ENCODE measurements around the gene MCF2L.

MCF2L gene

DNA sequence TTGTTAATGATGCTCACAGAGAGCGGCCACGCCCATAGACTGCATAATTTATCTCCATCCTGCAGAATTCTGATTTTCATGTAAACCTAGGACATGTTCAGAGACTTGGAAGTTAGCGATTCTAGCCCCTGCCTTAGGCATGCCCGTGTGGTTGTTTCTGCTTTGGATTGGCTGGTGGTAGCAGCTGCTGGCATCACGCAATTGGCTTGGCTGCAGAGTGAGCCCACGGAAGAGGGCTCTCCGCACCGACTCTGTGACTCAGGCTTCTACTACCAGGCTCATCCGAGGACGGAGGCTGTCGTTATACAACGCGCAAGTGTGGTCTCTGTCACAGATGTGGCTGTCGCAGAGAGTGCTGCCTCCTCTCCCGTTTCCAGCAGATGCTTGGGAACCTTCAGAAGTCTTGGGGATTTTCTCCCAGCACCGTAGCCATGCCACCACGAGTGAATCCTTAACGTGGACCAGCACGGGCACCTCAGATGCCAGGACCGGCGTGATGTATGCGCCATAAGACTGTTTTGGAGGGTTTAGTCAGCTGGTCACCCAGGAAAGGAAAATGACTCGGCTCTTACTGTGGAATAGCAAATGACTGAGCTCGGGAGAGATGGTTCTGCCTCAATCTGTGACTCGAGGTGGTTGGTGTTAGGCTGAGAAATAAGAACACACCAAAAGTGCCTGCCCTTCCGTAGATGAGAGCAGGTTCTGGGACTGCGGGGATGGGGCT, 75.5 kb downstream of the MCF2L start:
- Histone ChIP-seq H3K27ac (ENCODE audit: low read depth, low read length) (no peak overlapping the region), H3K27me3 (ENCODE audit: control insufficient read depth, insufficient read depth, low read length) (no peaks in the 10 kb centered on the region), H3K4me3 (ENCODE audit: low read length) (no peak overlapping the region), H3K9ac (ENCODE audit: low read length) (no peak overlapping the region), H3K4me1 (ENCODE audit: control insufficient read depth, insufficient read depth, low read length) (peaks cover 3% of the 10 kb centered on the region), H3K36me3 (ENCODE audit: control insufficient read depth, insufficient read depth, low read length) (no peaks in the 10 kb centered on the region)

DNA sequence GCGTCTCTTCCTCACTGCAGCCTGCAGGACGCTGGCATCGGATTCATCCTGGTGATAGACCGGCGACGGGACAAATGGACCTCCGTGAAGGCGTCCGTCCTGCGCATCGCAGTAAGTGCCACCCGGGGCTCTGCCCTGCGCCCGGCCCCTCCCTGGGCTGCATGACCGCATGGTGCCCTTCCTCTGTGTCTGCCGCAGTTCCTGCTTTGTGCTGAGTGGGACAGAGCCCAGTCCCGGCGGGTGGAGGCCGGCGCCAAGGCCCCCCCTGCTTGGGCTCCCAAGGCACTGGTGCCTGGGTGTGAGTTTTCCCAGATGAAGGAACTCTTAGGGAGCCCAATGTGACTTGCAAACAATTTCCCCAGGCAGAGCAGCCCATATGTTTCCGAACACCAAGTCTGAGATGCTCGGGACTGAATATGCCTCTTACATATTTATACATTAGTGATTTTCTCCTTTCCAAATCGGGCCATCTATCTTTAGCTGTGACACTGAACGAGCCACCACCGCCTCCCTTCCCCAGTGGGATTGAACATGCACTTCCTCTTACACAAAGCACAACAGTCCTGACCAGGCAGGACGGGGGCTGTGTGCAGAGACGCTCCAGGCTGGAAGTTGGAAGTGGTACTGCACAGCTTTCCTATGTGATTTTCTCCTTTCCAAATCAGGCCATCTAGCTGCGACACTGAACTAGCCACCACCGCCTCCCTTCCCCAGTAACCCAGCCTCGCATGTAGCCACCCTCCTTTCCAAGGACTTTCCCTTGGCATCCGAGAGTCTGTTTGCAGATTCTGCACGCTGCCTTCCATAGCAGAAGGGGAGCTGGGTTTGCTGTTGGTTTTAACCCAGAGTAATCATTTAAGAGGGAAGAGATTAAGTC, 76.5 kb downstream of the MCF2L start:
- no peaks in the 10 kb centered on the region for H3K27me3 ChIP-seq (ENCODE audit: control insufficient read depth, insufficient read depth, low read length)
- no peak overlapping the region for H3K27ac ChIP-seq (ENCODE audit: low read depth, low read length)
- no peak overlapping the region for H3K4me3 ChIP-seq (ENCODE audit: low read length)
- H3K9ac ChIP-seq (ENCODE audit: low read length) = no peak overlapping the region
- peaks cover 4% of the 10 kb centered on the region for H3K4me1 ChIP-seq (ENCODE audit: control insufficient read depth, insufficient read depth, low read length)
- H3K36me3 ChIP-seq (ENCODE audit: control insufficient read depth, insufficient read depth, low read length) = no peaks in the 10 kb centered on the region

DNA sequence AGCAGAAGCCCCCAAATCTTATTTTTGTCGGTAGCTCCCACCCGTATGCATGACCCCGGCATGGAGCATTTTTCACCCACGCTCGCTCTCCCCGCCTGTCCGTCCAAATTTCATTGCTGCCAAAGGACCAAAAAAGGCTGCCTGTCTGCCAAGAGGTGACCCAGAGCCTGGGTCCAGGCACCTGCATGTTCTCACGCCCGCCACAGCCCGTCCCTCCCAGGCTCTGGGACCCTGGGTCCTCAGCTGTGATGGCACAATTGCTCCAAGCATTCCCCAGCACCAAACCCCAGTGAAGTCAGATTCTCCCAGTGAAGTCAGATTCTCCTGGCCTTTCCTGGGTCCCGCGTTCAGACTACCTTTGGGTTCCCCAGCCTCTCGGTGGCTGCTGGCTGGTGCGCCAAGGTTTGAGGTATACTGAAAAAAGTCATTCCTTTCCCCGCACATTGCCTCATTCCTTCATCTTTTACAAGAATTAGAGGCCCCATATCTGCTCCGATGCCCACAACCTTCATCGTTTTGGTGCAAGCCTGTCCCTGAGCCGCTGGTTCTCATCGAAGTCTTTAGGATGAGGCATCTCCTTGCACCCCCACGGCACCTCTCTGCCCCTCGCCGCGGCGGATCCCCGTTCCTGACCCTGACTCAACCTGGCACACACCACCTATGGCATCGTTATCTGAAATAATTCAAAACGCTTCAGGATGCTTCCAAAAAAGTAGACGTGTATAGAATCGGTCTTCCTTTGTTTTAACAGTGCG, 77.3 kb downstream of the MCF2L start:
- H3K36me3 ChIP-seq (ENCODE audit: control insufficient read depth, insufficient read depth, low read length) = no peaks in the 10 kb centered on the region
- peaks cover 4% of the 10 kb centered on the region for H3K4me1 ChIP-seq (ENCODE audit: control insufficient read depth, insufficient read depth, low read length)
- no peak overlapping the region for H3K27ac ChIP-seq (ENCODE audit: low read depth, low read length)
- H3K9ac ChIP-seq (ENCODE audit: low read length) = no peak overlapping the region
- H3K4me3 ChIP-seq (ENCODE audit: low read length) = no peak overlapping the region
- peaks cover 3% of the 10 kb centered on the region for H3K27me3 ChIP-seq (ENCODE audit: control insufficient read depth, insufficient read depth, low read length)

DNA sequence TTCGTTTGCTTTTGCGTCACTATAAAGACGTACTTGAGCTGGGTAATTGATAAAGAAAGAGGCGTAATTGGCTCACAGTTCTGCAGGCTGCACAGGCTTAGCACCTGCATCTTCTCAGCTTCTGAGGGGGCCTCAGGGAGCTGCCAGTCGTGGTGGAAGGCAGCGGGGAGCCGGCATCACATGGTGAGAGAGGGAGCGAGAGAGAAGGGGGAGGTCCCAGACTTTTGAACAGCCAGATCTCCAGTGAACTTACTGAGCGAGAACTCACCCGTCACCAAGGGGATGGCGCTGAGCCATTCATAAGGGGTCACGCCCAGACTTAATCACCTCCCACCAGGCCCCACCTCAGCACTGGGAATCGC, 77.8 kb downstream of the MCF2L start:
- Histone ChIP-seq H3K9ac (ENCODE audit: low read length) (no peak overlapping the region), H3K4me3 (ENCODE audit: low read length) (no peak overlapping the region), H3K36me3 (ENCODE audit: control insufficient read depth, insufficient read depth, low read length) (no peaks in the 10 kb centered on the region), H3K27me3 (ENCODE audit: control insufficient read depth, insufficient read depth, low read length) (peaks cover 3% of the 10 kb centered on the region), H3K27ac (ENCODE audit: low read depth, low read length) (no peak overlapping the region), H3K4me1 (ENCODE audit: control insufficient read depth, insufficient read depth, low read length) (peaks cover 4% of the 10 kb centered on the region)

DNA sequence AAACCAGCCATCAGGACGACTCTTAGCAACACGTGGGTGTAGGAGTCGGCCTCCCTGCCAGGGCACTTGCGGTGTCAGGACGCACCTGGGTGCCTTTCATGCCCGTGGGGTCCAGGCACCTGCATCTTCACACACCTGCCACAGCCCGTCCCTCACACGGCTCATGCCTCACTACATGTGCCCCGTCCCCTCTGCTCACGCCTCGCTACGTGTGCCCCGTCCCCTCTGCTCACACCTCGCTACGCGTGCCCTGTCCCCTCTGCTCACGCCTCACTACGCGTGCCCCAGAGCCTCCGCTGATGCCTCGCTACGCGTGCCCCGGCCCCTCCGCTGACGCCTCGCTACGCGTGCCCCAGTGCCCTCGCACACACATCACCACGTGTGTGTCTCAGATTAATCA, 78.6 kb downstream of the MCF2L start:
- Histone ChIP-seq H3K9ac (ENCODE audit: low read length) (no peak overlapping the region), H3K27me3 (ENCODE audit: control insufficient read depth, insufficient read depth, low read length) (peaks cover 3% of the 10 kb centered on the region), H3K4me1 (ENCODE audit: control insufficient read depth, insufficient read depth, low read length) (peaks cover 4% of the 10 kb centered on the region), H3K36me3 (ENCODE audit: control insufficient read depth, insufficient read depth, low read length) (no peaks in the 10 kb centered on the region), H3K4me3 (ENCODE audit: low read length) (no peak overlapping the region), H3K27ac (ENCODE audit: low read depth, low read length) (no peak overlapping the region)

DNA sequence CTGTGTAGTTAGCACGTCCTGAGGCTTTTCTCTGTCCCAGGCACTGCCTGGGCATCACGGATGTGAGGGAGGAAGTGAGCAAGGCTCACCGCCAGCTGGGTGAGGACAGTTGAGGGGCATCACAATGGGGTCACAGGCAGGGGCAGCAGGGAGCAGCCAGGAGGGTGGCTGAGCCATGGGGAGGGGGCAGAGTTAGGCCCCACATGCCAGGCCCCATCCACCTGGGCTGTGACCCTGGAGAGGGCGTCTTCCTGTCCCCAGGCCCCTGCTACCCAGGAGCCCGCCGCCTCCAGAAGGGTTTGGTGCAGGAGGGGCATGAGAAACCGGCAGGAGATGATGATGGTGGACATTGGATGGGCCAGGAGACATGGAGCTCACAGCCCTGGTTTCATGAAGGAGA, 79.8 kb downstream of the MCF2L start:
- Histone ChIP-seq H3K4me1 (ENCODE audit: control insufficient read depth, insufficient read depth, low read length) (peaks cover 4% of the 10 kb centered on the region), H3K9ac (ENCODE audit: low read length) (no peak overlapping the region), H3K27me3 (ENCODE audit: control insufficient read depth, insufficient read depth, low read length) (peaks cover 3% of the 10 kb centered on the region), H3K27ac (ENCODE audit: low read depth, low read length) (no peak overlapping the region), H3K4me3 (ENCODE audit: low read length) (no peak overlapping the region), H3K36me3 (ENCODE audit: control insufficient read depth, insufficient read depth, low read length) (no peaks in the 10 kb centered on the region)

DNA sequence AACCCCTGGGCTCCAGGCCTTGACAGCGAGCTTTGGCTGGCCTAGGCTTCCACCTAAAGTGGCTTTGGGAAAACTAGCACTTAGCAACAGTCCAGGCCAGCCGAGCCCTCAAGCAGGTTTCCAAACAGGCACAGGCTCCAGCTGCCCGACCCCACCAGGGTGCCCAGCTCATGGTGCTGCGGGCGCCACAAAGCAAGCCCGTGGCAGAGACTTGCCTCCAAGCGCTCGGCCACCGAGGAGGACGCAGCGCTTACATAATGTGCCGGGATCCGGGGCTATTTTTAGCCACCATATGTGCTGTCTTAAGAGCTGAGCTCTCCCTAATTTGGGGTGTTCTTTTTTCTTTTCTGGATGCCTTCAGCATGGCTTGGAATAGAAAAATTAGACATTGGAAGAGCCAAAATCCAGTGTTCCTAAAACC, 80.5 kb downstream of the MCF2L start:
- Histone ChIP-seq H3K9ac (ENCODE audit: low read length) (no peak overlapping the region), H3K4me1 (ENCODE audit: control insufficient read depth, insufficient read depth, low read length) (peaks cover 4% of the 10 kb centered on the region), H3K27ac (ENCODE audit: low read depth, low read length) (no peak overlapping the region), H3K36me3 (ENCODE audit: control insufficient read depth, insufficient read depth, low read length) (no peaks in the 10 kb centered on the region), H3K4me3 (ENCODE audit: low read length) (no peak overlapping the region), H3K27me3 (ENCODE audit: control insufficient read depth, insufficient read depth, low read length) (peaks cover 3% of the 10 kb centered on the region)

DNA sequence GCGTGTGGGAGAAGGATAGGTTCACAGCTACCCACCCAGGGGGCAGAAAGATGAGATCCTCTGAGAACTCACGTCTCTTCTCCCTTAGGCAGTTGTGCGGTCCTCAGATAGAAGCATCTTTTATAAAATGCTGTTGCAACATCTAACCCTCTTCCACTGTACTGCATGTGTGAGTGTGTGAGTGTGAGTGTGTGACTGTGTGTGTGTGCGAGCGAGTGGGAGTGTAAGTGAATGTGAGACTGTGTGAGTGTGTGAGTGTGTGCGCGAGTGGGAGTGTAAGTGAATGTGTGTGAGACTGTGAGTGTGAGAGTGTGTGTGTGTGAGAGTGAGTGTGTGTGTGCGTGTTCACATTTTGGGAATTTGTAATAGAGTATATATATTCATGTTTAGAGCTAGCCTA, 81.0 kb downstream of the MCF2L start:
- H3K27ac ChIP-seq (ENCODE audit: low read depth, low read length) = no peak overlapping the region
- peaks cover 3% of the 10 kb centered on the region for H3K27me3 ChIP-seq (ENCODE audit: control insufficient read depth, insufficient read depth, low read length)
- H3K4me3 ChIP-seq (ENCODE audit: low read length) = no peak overlapping the region

DNA sequence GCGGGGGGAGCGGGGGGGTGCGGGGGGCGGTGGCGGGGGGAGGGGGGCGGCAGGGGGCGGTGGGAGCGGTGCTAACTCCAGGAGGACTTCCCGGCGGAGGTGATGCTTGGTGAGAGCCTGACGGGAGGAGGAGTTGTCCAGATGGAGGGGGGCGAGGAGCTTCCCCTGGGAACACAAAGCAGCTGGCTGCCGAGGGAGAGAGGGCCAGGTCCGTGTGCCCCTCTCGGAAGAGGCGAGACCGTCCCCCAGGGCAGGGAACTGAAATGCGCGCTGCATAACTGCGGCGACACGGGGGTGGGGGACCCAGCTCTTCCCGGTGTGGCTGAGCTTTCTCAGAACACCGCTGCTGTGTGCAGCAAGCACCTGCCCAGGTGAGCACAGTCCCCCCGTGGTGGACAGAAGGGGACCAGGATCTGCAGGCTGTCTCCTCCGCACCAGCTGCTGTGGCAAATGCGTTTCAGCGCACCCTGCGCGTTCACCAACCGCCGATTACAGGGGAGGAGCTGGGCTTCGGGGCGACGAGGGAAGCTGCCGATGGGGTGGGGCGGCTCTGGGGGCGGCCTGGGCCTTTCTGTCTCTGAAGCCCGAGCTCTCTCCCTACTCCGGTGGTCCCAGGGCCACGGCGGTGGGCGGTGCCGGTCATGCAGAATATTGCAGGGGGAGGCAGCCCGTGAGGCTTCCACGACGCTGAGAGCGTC, 81.9 kb downstream of the MCF2L start:
- Histone ChIP-seq H3K27me3 (ENCODE audit: control insufficient read depth, insufficient read depth, low read length) (peaks cover 5% of the 10 kb centered on the region), H3K36me3 (ENCODE audit: control insufficient read depth, insufficient read depth, low read length) (no peaks in the 10 kb centered on the region), H3K27ac (ENCODE audit: low read depth, low read length) (no peak overlapping the region), H3K9ac (ENCODE audit: low read length) (no peak overlapping the region), H3K4me1 (ENCODE audit: control insufficient read depth, insufficient read depth, low read length) (peaks cover 4% of the 10 kb centered on the region), H3K4me3 (ENCODE audit: low read length) (no peak overlapping the region)

More for the DNA sequence above, 81.0 kb downstream of the MCF2L start:
- Histone ChIP-seq H3K4me1 (ENCODE audit: control insufficient read depth, insufficient read depth, low read length) (peaks cover 4% of the 10 kb centered on the region), H3K36me3 (ENCODE audit: control insufficient read depth, insufficient read depth, low read length) (no peaks in the 10 kb centered on the region), H3K9ac (ENCODE audit: low read length) (no peak overlapping the region)

DNA sequence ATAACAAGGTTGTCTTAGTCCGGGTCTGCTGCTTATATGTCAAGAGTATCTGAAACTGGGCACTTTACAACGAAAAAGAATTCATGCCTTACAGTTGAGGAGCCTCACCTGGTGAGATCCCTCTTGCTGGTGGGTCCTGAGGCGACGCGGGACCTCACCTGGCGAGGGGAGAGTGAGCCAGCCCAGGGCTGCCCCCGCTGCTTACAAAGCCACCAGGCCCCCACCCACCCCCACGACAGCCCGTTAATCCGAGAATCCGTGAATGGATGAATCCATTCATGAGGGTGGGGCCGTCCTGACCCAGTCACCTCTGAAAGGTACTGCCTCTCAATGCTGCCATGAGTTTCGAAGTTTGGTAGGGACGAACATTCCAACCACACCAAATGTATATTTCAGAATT, 82.6 kb downstream of the MCF2L start:
- Histone ChIP-seq H3K9ac (ENCODE audit: low read length) (no peak overlapping the region), H3K36me3 (ENCODE audit: control insufficient read depth, insufficient read depth, low read length) (no peaks in the 10 kb centered on the region), H3K4me3 (ENCODE audit: low read length) (no peak overlapping the region), H3K27me3 (ENCODE audit: control insufficient read depth, insufficient read depth, low read length) (peaks cover 6% of the 10 kb centered on the region), H3K4me1 (ENCODE audit: control insufficient read depth, insufficient read depth, low read length) (peaks cover 4% of the 10 kb centered on the region), H3K27ac (ENCODE audit: low read depth, low read length) (no peak overlapping the region)

DNA sequence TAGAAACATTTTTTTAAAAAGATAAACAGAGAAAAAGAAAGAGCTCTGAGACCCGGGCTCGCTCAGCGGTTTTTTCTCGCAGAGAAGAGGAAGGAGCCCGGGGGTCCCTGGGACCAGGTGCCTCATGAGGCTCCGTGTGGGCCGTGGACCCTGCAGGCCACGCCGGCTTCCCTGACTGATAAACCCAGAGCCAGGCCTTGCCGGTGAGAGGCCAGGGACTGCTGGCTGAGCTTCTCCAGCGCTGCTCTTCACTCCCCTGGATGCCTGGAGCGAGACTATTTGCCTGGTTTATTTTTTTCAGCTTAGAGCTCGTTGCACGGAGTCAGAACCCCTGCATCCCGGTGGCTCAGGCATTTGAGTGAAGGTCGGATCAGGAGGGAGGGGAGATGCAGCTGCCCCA, 83.2 kb downstream of the MCF2L start:
- peaks cover 6% of the 10 kb centered on the region for H3K27me3 ChIP-seq (ENCODE audit: control insufficient read depth, insufficient read depth, low read length)
- H3K36me3 ChIP-seq (ENCODE audit: control insufficient read depth, insufficient read depth, low read length) = no peaks in the 10 kb centered on the region
- no peak overlapping the region for H3K9ac ChIP-seq (ENCODE audit: low read length)
- H3K4me3 ChIP-seq (ENCODE audit: low read length) = no peak overlapping the region
- H3K27ac ChIP-seq (ENCODE audit: low read depth, low read length) = no peak overlapping the region
- H3K4me1 ChIP-seq (ENCODE audit: control insufficient read depth, insufficient read depth, low read length) = peaks cover 4% of the 10 kb centered on the region

DNA sequence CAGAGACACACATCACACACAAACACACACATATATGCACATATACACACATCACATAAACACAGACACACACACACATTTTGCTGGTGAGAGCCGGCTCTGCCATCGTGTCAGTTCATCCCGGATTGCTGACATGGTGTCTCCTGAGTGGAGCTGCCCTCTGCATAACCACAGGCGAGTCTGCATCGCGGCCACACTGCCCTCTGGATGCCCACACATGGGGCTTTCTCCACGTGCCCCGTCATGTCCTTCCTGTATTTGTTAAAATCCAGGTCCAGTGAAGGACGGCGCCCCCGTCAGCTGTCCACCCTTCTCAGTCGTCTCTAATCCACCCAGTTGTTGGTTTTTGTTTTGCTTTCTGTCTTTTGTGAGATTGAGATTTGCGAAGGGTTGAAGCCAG, 84.0 kb downstream of the MCF2L start:
- H3K4me3 ChIP-seq (ENCODE audit: low read length) = no peak overlapping the region
- H3K4me1 ChIP-seq (ENCODE audit: control insufficient read depth, insufficient read depth, low read length) = peaks cover 4% of the 10 kb centered on the region
- H3K36me3 ChIP-seq (ENCODE audit: control insufficient read depth, insufficient read depth, low read length) = no peaks in the 10 kb centered on the region
- peaks cover 6% of the 10 kb centered on the region for H3K27me3 ChIP-seq (ENCODE audit: control insufficient read depth, insufficient read depth, low read length)
- no peak overlapping the region for H3K27ac ChIP-seq (ENCODE audit: low read depth, low read length)
- H3K9ac ChIP-seq (ENCODE audit: low read length) = no peak overlapping the region
